SU-DHL-6 (cell line): ENCODE results near the gene EFCAB11.
"Not testable (repeated sequence)": the region's sequence is repeated elsewhere in the genome, so short reads cannot be mapped to it uniquely, and the experiment has no call there.

Source experiments
- EZH2phosphoT487 ChIP-seq: fragments of 200-600 bp; sonication (generic), shearing (Covaris generic); conservative IDR thresholded peaks from 2 replicates; pipeline ENCODE4 v1.6.1; 2018; ENCODE audit warnings: mild to moderate bottlenecking, antibody characterized with exemption, low read length, moderate library complexity, mixed read lengths
- TF ChIP-seq, protein P1 (sequence below): fragments of 200-600 bp; sonication (generic); IDR thresholded peaks from one replicate; pipeline ENCODE4 v1.5.1; 2017; ENCODE audit warnings: antibody characterized with exemption, mild to moderate bottlenecking, low read length, moderate library complexity; ENCODE audit not compliant: insufficient read depth, poor library complexity, severe bottlenecking

GRCh38 chr14:89891721-89892120, 62.8 kb downstream of the EFCAB11 start:
- TF ChIP-seq, protein P1, sequence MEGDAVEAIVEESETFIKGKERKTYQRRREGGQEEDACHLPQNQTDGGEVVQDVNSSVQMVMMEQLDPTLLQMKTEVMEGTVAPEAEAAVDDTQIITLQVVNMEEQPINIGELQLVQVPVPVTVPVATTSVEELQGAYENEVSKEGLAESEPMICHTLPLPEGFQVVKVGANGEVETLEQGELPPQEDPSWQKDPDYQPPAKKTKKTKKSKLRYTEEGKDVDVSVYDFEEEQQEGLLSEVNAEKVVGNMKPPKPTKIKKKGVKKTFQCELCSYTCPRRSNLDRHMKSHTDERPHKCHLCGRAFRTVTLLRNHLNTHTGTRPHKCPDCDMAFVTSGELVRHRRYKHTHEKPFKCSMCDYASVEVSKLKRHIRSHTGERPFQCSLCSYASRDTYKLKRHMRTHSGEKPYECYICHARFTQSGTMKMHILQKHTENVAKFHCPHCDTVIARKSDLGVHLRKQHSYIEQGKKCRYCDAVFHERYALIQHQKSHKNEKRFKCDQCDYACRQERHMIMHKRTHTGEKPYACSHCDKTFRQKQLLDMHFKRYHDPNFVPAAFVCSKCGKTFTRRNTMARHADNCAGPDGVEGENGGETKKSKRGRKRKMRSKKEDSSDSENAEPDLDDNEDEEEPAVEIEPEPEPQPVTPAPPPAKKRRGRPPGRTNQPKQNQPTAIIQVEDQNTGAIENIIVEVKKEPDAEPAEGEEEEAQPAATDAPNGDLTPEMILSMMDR = not testable (repeated sequence)
- not testable (repeated sequence) for TF ChIP-seq EZH2phosphoT487
